Measurements from ENCODE around the gene FBLN2.

FBLN2 gene

GRCh38 chr3:13601692-13602080, 52.8 kb downstream of the FBLN2 start:
- DNase-seq (ENCODE audit: low read depth in 1 of 2, low spot score in 1 of 2), result no peak
- Histone ChIP-seq H3K4me3 (replicated peaks; ENCODE audit: insufficient read depth, low read length) (no peak overlapping the region), H3K27me3 (ENCODE audit: insufficient read depth, poor library complexity, severe bottlenecking) (no peaks in the 10 kb centered on the region), H3K27ac (replicated peaks) (no peak overlapping the region)
- TF ChIP-seq, protein P1, sequence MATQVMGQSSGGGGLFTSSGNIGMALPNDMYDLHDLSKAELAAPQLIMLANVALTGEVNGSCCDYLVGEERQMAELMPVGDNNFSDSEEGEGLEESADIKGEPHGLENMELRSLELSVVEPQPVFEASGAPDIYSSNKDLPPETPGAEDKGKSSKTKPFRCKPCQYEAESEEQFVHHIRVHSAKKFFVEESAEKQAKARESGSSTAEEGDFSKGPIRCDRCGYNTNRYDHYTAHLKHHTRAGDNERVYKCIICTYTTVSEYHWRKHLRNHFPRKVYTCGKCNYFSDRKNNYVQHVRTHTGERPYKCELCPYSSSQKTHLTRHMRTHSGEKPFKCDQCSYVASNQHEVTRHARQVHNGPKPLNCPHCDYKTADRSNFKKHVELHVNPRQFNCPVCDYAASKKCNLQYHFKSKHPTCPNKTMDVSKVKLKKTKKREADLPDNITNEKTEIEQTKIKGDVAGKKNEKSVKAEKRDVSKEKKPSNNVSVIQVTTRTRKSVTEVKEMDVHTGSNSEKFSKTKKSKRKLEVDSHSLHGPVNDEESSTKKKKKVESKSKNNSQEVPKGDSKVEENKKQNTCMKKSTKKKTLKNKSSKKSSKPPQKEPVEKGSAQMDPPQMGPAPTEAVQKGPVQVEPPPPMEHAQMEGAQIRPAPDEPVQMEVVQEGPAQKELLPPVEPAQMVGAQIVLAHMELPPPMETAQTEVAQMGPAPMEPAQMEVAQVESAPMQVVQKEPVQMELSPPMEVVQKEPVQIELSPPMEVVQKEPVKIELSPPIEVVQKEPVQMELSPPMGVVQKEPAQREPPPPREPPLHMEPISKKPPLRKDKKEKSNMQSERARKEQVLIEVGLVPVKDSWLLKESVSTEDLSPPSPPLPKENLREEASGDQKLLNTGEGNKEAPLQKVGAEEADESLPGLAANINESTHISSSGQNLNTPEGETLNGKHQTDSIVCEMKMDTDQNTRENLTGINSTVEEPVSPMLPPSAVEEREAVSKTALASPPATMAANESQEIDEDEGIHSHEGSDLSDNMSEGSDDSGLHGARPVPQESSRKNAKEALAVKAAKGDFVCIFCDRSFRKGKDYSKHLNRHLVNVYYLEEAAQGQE (IDR thresholded peaks at IDR 0.05; ENCODE audit: insufficient replicate concordance, low read depth), result no peak

- no peak for TF ChIP-seq SPI1 (IDR thresholded peaks at IDR 0.05; ENCODE audit: borderline replicate concordance, low read depth)
- TF ChIP-seq GABPA (IDR thresholded peaks at IDR 0.05; ENCODE audit: low read depth), result no peak
- TF ChIP-seq POLR2AphosphoS5 (IDR thresholded peaks at IDR 0.05; ENCODE audit: low read depth), result no peak
- TF ChIP-seq, protein P1 (IDR thresholded peaks at IDR 0.05; ENCODE audit: insufficient replicate concordance, low read depth), result no peak
- TF ChIP-seq CTCF (IDR thresholded peaks at IDR 0.05; ENCODE audit: insufficient read depth, low read length), result no peak
- no peak overlapping the region for H3K27ac ChIP-seq (replicated peaks)
- no peak for DNase-seq (ENCODE audit: low read depth in 1 of 2, low spot score in 1 of 2)
- H3K4me3 ChIP-seq (replicated peaks; ENCODE audit: insufficient read depth, low read length), result no peak overlapping the region
- no peaks in the 10 kb centered on the region for H3K27me3 ChIP-seq (ENCODE audit: insufficient read depth, poor library complexity, severe bottlenecking)
These were observed 56.6 kb downstream of the FBLN2 start for GRCh38 chr3:13605555-13605954.

- H3K27me3 ChIP-seq (ENCODE audit: insufficient read depth, poor library complexity, severe bottlenecking), result no peaks in the 10 kb centered on the region
- no peak for DNase-seq (ENCODE audit: low read depth in 1 of 2, low spot score in 1 of 2)
- H3K27ac ChIP-seq (replicated peaks), result no peak overlapping the region
- TF ChIP-seq POLR2AphosphoS5 (IDR thresholded peaks at IDR 0.05; ENCODE audit: low read depth), result no peak
- TF ChIP-seq, protein P1 (IDR thresholded peaks at IDR 0.05; ENCODE audit: insufficient replicate concordance, low read depth), result no peak
- TF ChIP-seq SPI1 (IDR thresholded peaks at IDR 0.05; ENCODE audit: borderline replicate concordance, low read depth), result no peak
- no peak for TF ChIP-seq GABPA (IDR thresholded peaks at IDR 0.05; ENCODE audit: low read depth)
- TF ChIP-seq CTCF (IDR thresholded peaks at IDR 0.05; ENCODE audit: insufficient read depth, low read length), result no peak
- H3K4me3 ChIP-seq (replicated peaks; ENCODE audit: insufficient read depth, low read length), result no peak overlapping the region
These were observed 59.1 kb downstream of the FBLN2 start for GRCh38 chr3:13607821-13608597.

All from HL-60 (cell line).